ENCODE measurements around the gene DHRS2. TPM values are rescaled to one million over a fixed set of nuclear protein-coding genes. Genes with fewer than 3 reads are reported as not detected.
A peak's percentile ranks its signal among the peaks of the same experiment; 100 is the strongest.

The DHRS2 gene
- total and polyA plus RNA-seq, 2 of the 13 experiments (the other 11 are each of a cell fraction or from before 2014, with no cell fraction given): 1,621 to 3,021 TPM

DNA sequence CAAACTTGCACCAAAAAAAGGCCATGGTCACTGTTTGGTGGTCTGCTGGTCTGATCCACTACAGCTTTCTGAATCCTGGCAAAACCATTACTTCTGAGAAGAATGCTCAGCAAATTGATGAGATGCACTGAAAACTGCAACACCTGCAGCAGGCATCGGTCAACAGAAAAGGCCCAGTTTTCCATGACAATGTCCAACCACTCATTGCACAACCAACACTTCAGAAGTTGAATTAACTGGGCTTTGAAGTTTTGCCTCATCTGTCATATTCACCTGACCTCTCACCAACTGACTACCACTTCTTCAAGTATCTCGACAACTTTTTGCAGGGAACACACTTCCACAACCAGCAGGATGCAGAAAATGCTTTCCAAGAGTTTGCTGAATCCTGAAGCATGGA lies 7.0 kb upstream of the DHRS2 start (continued):
- TF ChIP-seq ZNF770 (CRISPR knock-in tag; IDR thresholded peaks at IDR 0.05) (no peak), SPEN (CRISPR knock-in tag; IDR thresholded peaks at IDR 0.05; ENCODE audit: low read depth) (no peak), HOXD1 (CRISPR knock-in tag; IDR thresholded peaks at IDR 0.05) (peak; percentile 41; the same call in 1 of the 2 replicates), ZFYVE20 (CRISPR knock-in tag; IDR thresholded peaks at IDR 0.05; ENCODE audit: borderline replicate concordance, low read depth) (no peak), KDM2A (CRISPR knock-in tag; IDR thresholded peaks at IDR 0.05; ENCODE audit: borderline replicate concordance, low read depth) (no peak), MXD4 (CRISPR knock-in tag; IDR thresholded peaks at IDR 0.05) (no peak), CBX5 (CRISPR knock-in tag; IDR thresholded peaks at IDR 0.05; ENCODE audit: borderline replicate concordance) (peak; percentile 38; the same call in 1 of the 2 replicates), ISX (CRISPR knock-in tag; conservative IDR thresholded peaks at IDR 0.05) (no peak), SALL1 (CRISPR knock-in tag; IDR thresholded peaks at IDR 0.05) (no peak), NR2F6 (IDR thresholded peaks at IDR 0.05) (peak; percentile 54; the same call in 1 of the 2 replicates), NR2F6 (CRISPR knock-in tag; IDR thresholded peaks at IDR 0.05) (peak; percentile 53; the same call in 1 of the 2 replicates), ATF1 (CRISPR knock-in tag; IDR thresholded peaks at IDR 0.05) (no peak), TBX2 (CRISPR knock-in tag; IDR thresholded peaks at IDR 0.05; ENCODE audit: borderline replicate concordance) (peak; percentile 59; the same call in 1 of the 2 replicates), HNF4A (CRISPR knock-in tag; IDR thresholded peaks at IDR 0.05) (peak; percentile 27; the same call in 1 of the 2 replicates), FOXA1 (IDR thresholded peaks at IDR 0.05) (no peak), FOXA1 (CRISPR knock-in tag; IDR thresholded peaks at IDR 0.05) (peak; percentile 55), WIZ (CRISPR knock-in tag; IDR thresholded peaks at IDR 0.05) (no peak), ZNF12 (CRISPR knock-in tag; IDR thresholded peaks at IDR 0.05) (0 out of 2 replicates have a peak, but pooled peaks have one; percentile 13), ZBTB46 (CRISPR knock-in tag; IDR thresholded peaks at IDR 0.05; ENCODE audit: borderline replicate concordance) (no peak)
- TF ChIP-seq, protein P1, sequence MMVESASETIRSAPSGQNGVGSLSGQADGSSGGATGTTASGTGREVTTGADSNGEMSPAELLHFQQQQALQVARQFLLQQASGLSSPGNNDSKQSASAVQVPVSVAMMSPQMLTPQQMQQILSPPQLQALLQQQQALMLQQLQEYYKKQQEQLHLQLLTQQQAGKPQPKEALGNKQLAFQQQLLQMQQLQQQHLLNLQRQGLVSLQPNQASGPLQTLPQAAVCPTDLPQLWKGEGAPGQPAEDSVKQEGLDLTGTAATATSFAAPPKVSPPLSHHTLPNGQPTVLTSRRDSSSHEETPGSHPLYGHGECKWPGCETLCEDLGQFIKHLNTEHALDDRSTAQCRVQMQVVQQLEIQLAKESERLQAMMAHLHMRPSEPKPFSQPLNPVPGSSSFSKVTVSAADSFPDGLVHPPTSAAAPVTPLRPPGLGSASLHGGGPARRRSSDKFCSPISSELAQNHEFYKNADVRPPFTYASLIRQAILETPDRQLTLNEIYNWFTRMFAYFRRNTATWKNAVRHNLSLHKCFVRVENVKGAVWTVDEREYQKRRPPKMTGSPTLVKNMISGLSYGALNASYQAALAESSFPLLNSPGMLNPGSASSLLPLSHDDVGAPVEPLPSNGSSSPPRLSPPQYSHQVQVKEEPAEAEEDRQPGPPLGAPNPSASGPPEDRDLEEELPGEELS (CRISPR knock-in tag; IDR thresholded peaks at IDR 0.05): no peak
- TF ChIP-seq, protein P2, sequence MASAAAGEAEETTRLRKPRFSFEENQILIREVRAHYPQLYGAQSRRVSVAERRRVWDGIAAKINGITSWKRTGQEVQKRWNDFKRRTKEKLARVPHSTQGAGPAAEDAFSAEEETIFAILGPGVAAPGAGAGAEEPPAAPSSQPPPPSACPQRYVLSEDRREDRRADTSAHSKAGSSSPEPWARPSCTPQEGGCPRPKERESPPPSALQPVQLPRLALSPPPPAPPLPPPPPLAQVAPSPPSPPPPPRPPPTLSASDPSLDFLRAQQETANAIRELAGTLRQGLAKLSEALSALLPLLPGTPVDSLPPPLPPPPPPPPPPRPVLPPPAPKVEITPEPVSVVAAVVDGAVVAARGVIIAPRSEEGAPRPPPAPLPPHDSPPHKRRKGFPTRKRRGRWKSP (CRISPR knock-in tag; IDR thresholded peaks at IDR 0.05): no peak
- TF ChIP-seq, protein P3, sequence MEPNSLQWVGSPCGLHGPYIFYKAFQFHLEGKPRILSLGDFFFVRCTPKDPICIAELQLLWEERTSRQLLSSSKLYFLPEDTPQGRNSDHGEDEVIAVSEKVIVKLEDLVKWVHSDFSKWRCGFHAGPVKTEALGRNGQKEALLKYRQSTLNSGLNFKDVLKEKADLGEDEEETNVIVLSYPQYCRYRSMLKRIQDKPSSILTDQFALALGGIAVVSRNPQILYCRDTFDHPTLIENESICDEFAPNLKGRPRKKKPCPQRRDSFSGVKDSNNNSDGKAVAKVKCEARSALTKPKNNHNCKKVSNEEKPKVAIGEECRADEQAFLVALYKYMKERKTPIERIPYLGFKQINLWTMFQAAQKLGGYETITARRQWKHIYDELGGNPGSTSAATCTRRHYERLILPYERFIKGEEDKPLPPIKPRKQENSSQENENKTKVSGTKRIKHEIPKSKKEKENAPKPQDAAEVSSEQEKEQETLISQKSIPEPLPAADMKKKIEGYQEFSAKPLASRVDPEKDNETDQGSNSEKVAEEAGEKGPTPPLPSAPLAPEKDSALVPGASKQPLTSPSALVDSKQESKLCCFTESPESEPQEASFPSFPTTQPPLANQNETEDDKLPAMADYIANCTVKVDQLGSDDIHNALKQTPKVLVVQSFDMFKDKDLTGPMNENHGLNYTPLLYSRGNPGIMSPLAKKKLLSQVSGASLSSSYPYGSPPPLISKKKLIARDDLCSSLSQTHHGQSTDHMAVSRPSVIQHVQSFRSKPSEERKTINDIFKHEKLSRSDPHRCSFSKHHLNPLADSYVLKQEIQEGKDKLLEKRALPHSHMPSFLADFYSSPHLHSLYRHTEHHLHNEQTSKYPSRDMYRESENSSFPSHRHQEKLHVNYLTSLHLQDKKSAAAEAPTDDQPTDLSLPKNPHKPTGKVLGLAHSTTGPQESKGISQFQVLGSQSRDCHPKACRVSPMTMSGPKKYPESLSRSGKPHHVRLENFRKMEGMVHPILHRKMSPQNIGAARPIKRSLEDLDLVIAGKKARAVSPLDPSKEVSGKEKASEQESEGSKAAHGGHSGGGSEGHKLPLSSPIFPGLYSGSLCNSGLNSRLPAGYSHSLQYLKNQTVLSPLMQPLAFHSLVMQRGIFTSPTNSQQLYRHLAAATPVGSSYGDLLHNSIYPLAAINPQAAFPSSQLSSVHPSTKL (CRISPR knock-in tag; IDR thresholded peaks at IDR 0.05): peak; percentile 54

All from HepG2 (cell line).